CD14-positive monocyte (primary cell): ENCODE measurements around the gene SPC24. TPM values are rescaled to one million over a fixed set of nuclear protein-coding genes. Genes with fewer than 3 reads are reported as not detected.
"Not testable (repeated sequence)": the region's sequence is repeated elsewhere in the genome, so short reads cannot be mapped to it uniquely, and the experiment has no call there.

ENCODE experiments used
- DNase-seq, 3 donors: peaks; one replicate each; pipeline ENCODE4 v3.0.0-alpha.2; 2011 to 2022
- H2AFZ ChIP-seq: 2 replicates; pipeline ENCODE4 v1.6.0; 2012; ENCODE audit warnings: mild to moderate bottlenecking, low read depth, low read length, inconsistent platforms; ENCODE audit not compliant: insufficient read depth, poor library complexity, severe bottlenecking
- H3K27ac ChIP-seq, 2 donors: 1 replicate in 1 of 2; 2 replicates in 1 of 2; pipeline ENCODE4 v1.5.1; 2012 to 2013; ENCODE audit warnings: low read length in 2 of 2, control low read depth in 1 of 2, inconsistent platforms in 1 of 2, low read depth in 1 of 2, mild to moderate bottlenecking in 1 of 2
- H3K27me3 ChIP-seq, 2 donors: one replicate each; pipeline versions ENCODE4 v1.6.0 to v1.6.1; 2011 to 2013; ENCODE audit warnings: low read length in 2 of 2; ENCODE audit not compliant: control insufficient read depth in 2 of 2, insufficient read depth in 2 of 2
- H3K36me3 ChIP-seq, 2 donors: replicated peaks in 1 of 2; 1 replicate in 1 of 2; 2 replicates in 1 of 2; pipeline versions ENCODE4 v1.5.1 to v1.6.1; 2012 to 2013; ENCODE audit warnings: low read length in 2 of 2, control low read depth in 1 of 2, inconsistent platforms in 1 of 2, mild to moderate bottlenecking in 1 of 2; ENCODE audit not compliant: insufficient read depth in 2 of 2, control insufficient read depth in 1 of 2
- H3K4me1 ChIP-seq, 2 donors: 1 replicate in 1 of 2; 2 replicates in 1 of 2; pipeline versions ENCODE4 v1.5.1 to v1.6.1; 2012 to 2013; ENCODE audit warnings: low read length in 2 of 2, control low read depth in 1 of 2, inconsistent platforms in 1 of 2, mild to moderate bottlenecking in 1 of 2, moderate library complexity in 1 of 2; ENCODE audit not compliant: insufficient read depth in 2 of 2, control insufficient read depth in 1 of 2
- H3K4me2 ChIP-seq: replicated peaks from 2 replicates; pipeline ENCODE3; 2012; ENCODE audit warnings: low read length, moderate library complexity, mild to moderate bottlenecking; ENCODE audit not compliant: poor library complexity, severe bottlenecking; ENCODE audit errors: extremely low read depth
- H3K4me3 ChIP-seq, 3 experiments: fragments of 200-600 bp in 1 of 3; sonication (generic) in 1 of 3; replicated peaks in 1 of 3; 1 replicate in 2 of 3; 2 replicates in 1 of 3; pipeline ENCODE4 v1.5.1; 2011 to 2013; ENCODE audit warnings: low read length in 3 of 3, mild to moderate bottlenecking in 3 of 3, control low read depth in 2 of 3, low read depth in 2 of 3, inconsistent platforms in 1 of 3, moderate library complexity in 1 of 3
- H3K79me2 ChIP-seq: 2 replicates; pipeline ENCODE4 v1.6.0; 2012; ENCODE audit warnings: mild to moderate bottlenecking, control low read depth, inconsistent platforms, low read length, moderate library complexity; ENCODE audit not compliant: insufficient read depth
- H3K9ac ChIP-seq: 2 replicates; pipeline ENCODE4 v1.6.0; 2017; ENCODE audit warnings: low read length, mild to moderate bottlenecking; ENCODE audit not compliant: insufficient read depth, poor library complexity, severe bottlenecking
- H3K9me3 ChIP-seq, 2 donors: replicated peaks in 1 of 2; 1 replicate in 1 of 2; 2 replicates in 1 of 2; pipeline versions ENCODE4 v1.5.1 to v1.6.1; 2012 to 2013; ENCODE audit warnings: low read length in 2 of 2, control low read depth in 1 of 2; ENCODE audit not compliant: control insufficient read depth in 1 of 2, insufficient read depth in 1 of 2
- H4K20me1 ChIP-seq: 2 replicates; pipeline ENCODE4 v1.6.0; 2012; ENCODE audit warnings: mild to moderate bottlenecking, low read length, control low read depth, moderate library complexity; ENCODE audit not compliant: insufficient read depth
- H3K27ac Mint-ChIP-seq, 7 donors: one replicate each; pipeline ENCODE4 v1.8.0; 2020; ENCODE audit warnings: mild to moderate bottlenecking in 7 of 7, mixed read lengths in 7 of 7, moderate library complexity in 6 of 7, inconsistent platforms in 2 of 7
- H3K27me3 Mint-ChIP-seq, 3 donors: one replicate each; pipeline ENCODE4 v1.8.0; 2021 to 2022; ENCODE audit warnings: low read depth in 3 of 3, mild to moderate bottlenecking in 3 of 3, mixed read lengths in 3 of 3, moderate library complexity in 3 of 3, inconsistent platforms in 1 of 3
- H3K36me3 Mint-ChIP-seq, 2 donors: one replicate each; pipeline ENCODE4 v1.8.0; 2020; ENCODE audit warnings: mixed read lengths in 2 of 2, inconsistent platforms in 1 of 2, mild to moderate bottlenecking in 1 of 2
- H3K4me1 Mint-ChIP-seq: one replicate; pipeline ENCODE4 v1.8.0; 2020; ENCODE audit warnings: mild to moderate bottlenecking, mixed read lengths
- H3K4me3 Mint-ChIP-seq, 2 donors: one replicate each; pipeline ENCODE4 v1.8.0; 2020; ENCODE audit warnings: mild to moderate bottlenecking in 2 of 2, mixed read lengths in 2 of 2, moderate library complexity in 1 of 2
- H3K9me3 Mint-ChIP-seq, 7 donors: one replicate each; pipeline ENCODE4 v1.8.0; 2020 to 2022; ENCODE audit warnings: mixed read lengths in 7 of 7, mild to moderate bottlenecking in 6 of 7, moderate library complexity in 6 of 7, inconsistent platforms in 2 of 7
- WGBS: methylation state at CpG from one replicate; pipeline ENCODE4 v1.1.5; 2013; ENCODE audit warnings: missing lambda C conversion rate; ENCODE audit not compliant: insufficient coverage; 5-methylcytosine and 5-hydroxymethylcytosine counted together
- intact Hi-C, 2 donors: fragments of 100-400 bp; cut with micrococcal nuclease; formaldehyde crosslinking; loops; one replicate each; pipeline versions ENCODE4 v1.15.0 to v1.15.1; 2023
- polyA plus RNA-seq, 3 donors: library from polyadenylated mRNA; depleted of rRNA in 1 of 3; unstranded in 2 of 3; stranded (reverse) in 1 of 3; fragments of 300-500 nt in 2 of 3; fragments of >200 nt in 1 of 3; fragmentation: Illumina TruSeq in 2 of 3; gene quantifications; 1 replicate in 2 of 3; 2 replicates in 1 of 3; pipeline ENCODE4 v1.2.3, GENCODE V29; 2012 to 2021
- TF ChIP-seq, protein P1 (sequence below): fragments of 200-600 bp; IDR thresholded peaks from one replicate; pipeline ENCODE4 v1.8.0; 2022; ENCODE audit warnings: antibody characterized with exemption, mild to moderate bottlenecking

SPC24 gene
- polyA plus RNA-seq, 3 donors, result 0.27 TPM; not detected in 2

DNA sequence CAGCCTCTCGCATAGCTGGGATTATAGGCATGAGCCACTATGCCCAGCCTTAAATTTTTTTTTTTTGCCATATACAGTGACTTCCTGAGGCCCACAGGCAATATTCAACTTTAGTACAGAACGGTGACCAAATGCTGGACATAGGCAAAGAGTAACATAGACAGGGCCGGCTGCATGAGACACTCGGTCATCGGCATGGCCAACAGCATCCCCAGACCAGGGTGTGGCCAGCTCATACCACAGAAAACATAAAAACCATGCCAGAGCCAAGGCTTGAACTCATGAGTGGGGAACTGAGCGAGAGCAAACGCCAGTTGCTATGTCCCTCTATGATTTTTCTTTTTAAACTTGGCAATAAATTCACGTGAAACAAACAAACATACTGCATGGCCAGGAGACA, 24.8 kb upstream of the SPC24 start:
- Histone ChIP-seq H2AFZ (no peak overlapping the region), H3K36me3 (no peaks in the 10 kb centered on the region), H3K4me2 (no peak overlapping the region), H3K9me3 (no peaks in the 10 kb centered on the region), H3K4me1 (no peaks in the 10 kb centered on the region), H3K27ac (no peak overlapping the region), H3K9ac (no peak overlapping the region), H4K20me1 (no peaks in the 10 kb centered on the region), H3K27me3 (no peaks in the 10 kb centered on the region), H3K79me2 (no peaks in the 10 kb centered on the region), H3K4me3 (no peak overlapping the region)
- Mint-ChIP-seq H3K27me3 (peaks cover 0 to 2% (median 1%) of the 10 kb centered on the region in 3 donors), H3K4me3 (no peak overlapping the region), H3K36me3 (peaks cover 6 to 12% of the 10 kb centered on the region in 2 donors), H3K27ac (no peak overlapping the region), H3K4me1 (peaks cover 11% of the 10 kb centered on the region), H3K9me3 (peaks cover 0 to 4% (median 0%) of the 10 kb centered on the region in 7 donors)
- intact Hi-C loops, result no loop called here
- WGBS, result 99% methylated on average over 7 of the region's 8 CpGs
- DNase-seq, result no peak
- TF ChIP-seq, protein P1, sequence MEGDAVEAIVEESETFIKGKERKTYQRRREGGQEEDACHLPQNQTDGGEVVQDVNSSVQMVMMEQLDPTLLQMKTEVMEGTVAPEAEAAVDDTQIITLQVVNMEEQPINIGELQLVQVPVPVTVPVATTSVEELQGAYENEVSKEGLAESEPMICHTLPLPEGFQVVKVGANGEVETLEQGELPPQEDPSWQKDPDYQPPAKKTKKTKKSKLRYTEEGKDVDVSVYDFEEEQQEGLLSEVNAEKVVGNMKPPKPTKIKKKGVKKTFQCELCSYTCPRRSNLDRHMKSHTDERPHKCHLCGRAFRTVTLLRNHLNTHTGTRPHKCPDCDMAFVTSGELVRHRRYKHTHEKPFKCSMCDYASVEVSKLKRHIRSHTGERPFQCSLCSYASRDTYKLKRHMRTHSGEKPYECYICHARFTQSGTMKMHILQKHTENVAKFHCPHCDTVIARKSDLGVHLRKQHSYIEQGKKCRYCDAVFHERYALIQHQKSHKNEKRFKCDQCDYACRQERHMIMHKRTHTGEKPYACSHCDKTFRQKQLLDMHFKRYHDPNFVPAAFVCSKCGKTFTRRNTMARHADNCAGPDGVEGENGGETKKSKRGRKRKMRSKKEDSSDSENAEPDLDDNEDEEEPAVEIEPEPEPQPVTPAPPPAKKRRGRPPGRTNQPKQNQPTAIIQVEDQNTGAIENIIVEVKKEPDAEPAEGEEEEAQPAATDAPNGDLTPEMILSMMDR, result no peak

DNA sequence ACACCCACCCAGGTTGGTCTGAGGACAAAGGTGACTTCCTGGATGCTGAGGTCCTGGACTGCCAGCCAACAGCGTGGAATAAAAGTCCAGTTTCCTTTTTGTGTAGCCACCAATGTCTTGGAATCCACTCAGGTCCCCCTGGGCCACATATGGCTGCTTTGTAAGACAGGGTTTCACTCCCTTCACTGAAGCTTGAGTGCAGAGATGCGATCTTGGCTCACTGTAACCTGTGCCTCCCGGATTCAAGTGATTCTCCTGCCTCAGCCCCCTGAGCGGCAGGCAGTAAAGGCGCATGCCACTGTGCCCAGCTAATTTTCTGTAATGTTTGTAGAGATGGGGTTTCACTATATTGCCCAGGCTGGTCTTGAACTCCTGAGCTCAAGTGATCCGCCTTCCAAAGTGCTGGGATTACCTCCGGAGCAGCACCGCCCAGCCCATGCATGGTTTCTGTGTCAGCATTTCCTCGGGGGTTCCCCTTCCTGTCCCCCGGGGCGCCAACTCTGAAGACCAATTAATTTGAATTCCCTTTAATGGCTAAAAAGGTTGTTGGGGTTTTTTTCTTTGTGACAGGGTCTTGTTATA, 24.2 kb upstream of the SPC24 start:
- peaks cover 0 to 4% (median 0%) of the 10 kb centered on the region in 7 donors for H3K9me3 Mint-ChIP-seq
- H3K4me3 Mint-ChIP-seq, result no peak overlapping the region
- no peak overlapping the region for H3K4me2 ChIP-seq
- no peak overlapping the region for H3K4me3 ChIP-seq
- intact Hi-C loops, result no loop called here
- no peak overlapping the region for H3K9ac ChIP-seq
- no peaks in the 10 kb centered on the region for H3K36me3 ChIP-seq
- H4K20me1 ChIP-seq, result no peaks in the 10 kb centered on the region
- H3K9me3 ChIP-seq, result no peaks in the 10 kb centered on the region
- TF ChIP-seq, protein P1, result no peak
- H3K27me3 Mint-ChIP-seq, result peaks cover 0 to 2% (median 1%) of the 10 kb centered on the region in 3 donors
- no peak overlapping the region for H3K27ac Mint-ChIP-seq
- DNase-seq, result no peak
- peaks cover 6 to 12% of the 10 kb centered on the region in 2 donors for H3K36me3 Mint-ChIP-seq
- no peaks in the 10 kb centered on the region for H3K4me1 ChIP-seq
- no peak overlapping the region for H3K27ac ChIP-seq
- no peaks in the 10 kb centered on the region for H3K79me2 ChIP-seq
- H3K4me1 Mint-ChIP-seq, result peaks cover 11% of the 10 kb centered on the region
- peak overlapping the region; percentile 13 for H2AFZ ChIP-seq
- 51% methylated on average over 9 of the region's 11 CpGs for WGBS
- H3K27me3 ChIP-seq, result no peaks in the 10 kb centered on the region

DNA sequence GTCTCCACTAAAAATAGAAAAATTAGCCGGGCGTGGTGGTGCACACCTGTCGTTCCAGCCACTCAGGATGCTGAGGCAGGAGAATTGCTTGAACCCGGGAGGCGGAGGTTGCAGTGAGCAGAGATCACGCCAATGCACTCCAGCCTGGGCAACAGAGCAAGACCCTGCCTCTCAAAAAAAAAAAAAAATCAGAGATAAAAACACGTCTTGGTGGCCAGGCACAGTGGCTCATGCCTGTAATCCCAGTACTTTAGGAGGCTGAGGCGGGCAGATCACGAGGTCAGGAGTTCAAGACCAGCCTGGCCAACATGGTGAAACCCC, 23.5 kb upstream of the SPC24 start:
- H3K79me2 ChIP-seq, H3K27ac Mint-ChIP-seq, H3K4me3 ChIP-seq, H3K9me3 ChIP-seq, H3K9ac ChIP-seq, H3K27me3 Mint-ChIP-seq, H2AFZ ChIP-seq, H3K9me3 Mint-ChIP-seq, H3K27me3 ChIP-seq, H3K4me1 ChIP-seq, H3K36me3 ChIP-seq, H3K4me2 ChIP-seq, DNase-seq, H4K20me1 ChIP-seq, H3K4me3 Mint-ChIP-seq, intact Hi-C loops, H3K27ac ChIP-seq: not testable (repeated sequence)
- Mint-ChIP-seq H3K36me3 (peaks cover 6 to 12% of the 10 kb centered on the region in 2 donors), H3K4me1 (peaks cover 11% of the 10 kb centered on the region)
- 95% methylated on average over 5 of the region's 9 CpGs for WGBS
